Large intestine (tissue), 3 donors: ENCODE results near the gene NLRP3. TPM values are rescaled to one million over a fixed set of nuclear protein-coding genes. Genes with fewer than 3 reads are reported as not detected.

Source experiments
- DNase-seq, 2 donors: peaks; one replicate each; pipeline versions ENCODE4 v3.0.0 to v3.0.0-alpha.2; 2013
- H3K27ac ChIP-seq: one replicate; pipeline ENCODE4 v1.5.1; 2013; ENCODE audit warnings: low read length
- H3K27me3 ChIP-seq: 2 replicates; pipeline ENCODE4 v1.6.1; 2013; ENCODE audit warnings: low read length; ENCODE audit not compliant: control insufficient read depth, insufficient read depth
- H3K36me3 ChIP-seq: 2 replicates; pipeline ENCODE4 v1.6.1; 2013; ENCODE audit warnings: low read length; ENCODE audit not compliant: control insufficient read depth, insufficient read depth
- H3K4me1 ChIP-seq: one replicate; pipeline ENCODE4 v1.6.1; 2013; ENCODE audit warnings: low read length; ENCODE audit not compliant: control insufficient read depth, insufficient read depth
- H3K4me3 ChIP-seq: one replicate; pipeline ENCODE4 v1.5.1; 2013; ENCODE audit warnings: low read length
- H3K9me3 ChIP-seq: one replicate; pipeline ENCODE4 v1.6.1; 2013; ENCODE audit warnings: mild to moderate bottlenecking, low read depth, low read length, moderate library complexity; ENCODE audit not compliant: control insufficient read depth
- WGBS: methylation state at CpG from one replicate; pipeline ENCODE4 v1.1.5; 2013; ENCODE audit warnings: low lambda C conversion rate; ENCODE audit not compliant: insufficient coverage; 5-methylcytosine and 5-hydroxymethylcytosine counted together
- polyA plus RNA-seq: library from polyadenylated mRNA; unstranded; fragments of 120-200 nt; gene quantifications from one replicate; pipeline ENCODE4 v1.2.1, GENCODE V29; 2013

The NLRP3 gene
- polyA plus RNA-seq, 1 donor = 0.78 TPM

- no peak overlapping the region for H3K27ac ChIP-seq
- H3K36me3 ChIP-seq = no peaks in the 10 kb centered on the region
- no peaks in the 10 kb centered on the region for H3K9me3 ChIP-seq
- no CpG with 5 or more reads among the region's 12 CpGs for WGBS
- no peak for DNase-seq
- H3K27me3 ChIP-seq = no peaks in the 10 kb centered on the region
- no peaks in the 10 kb centered on the region for H3K4me1 ChIP-seq
- H3K4me3 ChIP-seq = no peak overlapping the region
Observed at GRCh38 chr1:247491328-247491727, 75.4 kb downstream of the NLRP3 start.

- DNase-seq = no peak
- H3K36me3 ChIP-seq = no peaks in the 10 kb centered on the region
- H3K4me3 ChIP-seq = no peak overlapping the region
- no peaks in the 10 kb centered on the region for H3K4me1 ChIP-seq
- WGBS = no CpG with 5 or more reads among the region's 1 CpG
- H3K27me3 ChIP-seq = no peaks in the 10 kb centered on the region
- no peaks in the 10 kb centered on the region for H3K9me3 ChIP-seq
- H3K27ac ChIP-seq = no peak overlapping the region
Observed at GRCh38 chr1:247493106-247493505, 77.1 kb downstream of the NLRP3 start.

- Histone ChIP-seq H3K27ac (no peak overlapping the region), H3K36me3 (no peaks in the 10 kb centered on the region), H3K9me3 (no peaks in the 10 kb centered on the region), H3K4me3 (no peak overlapping the region), H3K27me3 (no peaks in the 10 kb centered on the region), H3K4me1 (no peaks in the 10 kb centered on the region)
- DNase-seq = no peak
- no CpG with 5 or more reads among the region's 2 CpGs for WGBS
Observed at GRCh38 chr1:247494767-247495166, 78.8 kb downstream of the NLRP3 start.

- DNase-seq = no peak
- Histone ChIP-seq H3K36me3 (no peaks in the 10 kb centered on the region), H3K27me3 (no peaks in the 10 kb centered on the region), H3K4me3 (no peak overlapping the region), H3K4me1 (no peaks in the 10 kb centered on the region), H3K9me3 (no peaks in the 10 kb centered on the region), H3K27ac (no peak overlapping the region)
- 44% methylated on average over 3 of the region's 10 CpGs for WGBS
Observed at GRCh38 chr1:247496581-247497285, 80.8 kb downstream of the NLRP3 start.

Other genes starting within 250 kb of the NLRP3 start
- 13.5 TPM for gene ZNF124, start 244.2 kb upstream of the NLRP3 start, polyA plus RNA-seq
- not detected for gene VN1R5, start 160.1 kb upstream of the NLRP3 start, polyA plus RNA-seq
- gene ZNF496, start 84.3 kb upstream of the NLRP3 start, polyA plus RNA-seq = 18.0 TPM
- not detected for gene OR2B11, start 41.9 kb downstream of the NLRP3 start, polyA plus RNA-seq
- 0.10 TPM for gene OR2C3, start 120.3 kb downstream of the NLRP3 start, polyA plus RNA-seq
- gene GCSAML, start 133.0 kb downstream of the NLRP3 start, polyA plus RNA-seq = 0.07 TPM
- gene OR2G2, start 172.2 kb downstream of the NLRP3 start, polyA plus RNA-seq = not detected
- not detected for gene OR2G3, start 189.4 kb downstream of the NLRP3 start, polyA plus RNA-seq